Measurements from ENCODE around the gene JAZF1.

JAZF1 gene

DNA sequence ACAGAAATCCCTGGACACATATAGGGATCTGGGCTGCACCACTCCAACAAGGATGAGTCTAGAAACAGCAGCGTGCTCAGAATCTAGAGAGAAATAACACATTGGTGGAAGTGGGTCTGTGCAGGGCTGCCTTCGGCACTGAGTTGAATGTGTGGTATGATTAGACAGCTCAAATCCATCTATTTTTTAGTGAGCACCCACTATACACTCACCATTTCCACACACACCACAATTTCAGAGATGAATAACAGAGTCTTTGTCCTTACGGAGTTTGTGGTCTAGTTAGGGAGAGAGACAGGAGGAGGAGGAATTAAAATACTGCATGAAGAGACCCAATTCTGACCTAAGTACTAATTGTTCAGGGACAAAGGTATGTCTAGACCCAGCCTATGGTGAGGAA, 44.2 kb downstream of the JAZF1 start:
- DNase-seq: no peak
- TF ChIP-seq, protein P1, sequence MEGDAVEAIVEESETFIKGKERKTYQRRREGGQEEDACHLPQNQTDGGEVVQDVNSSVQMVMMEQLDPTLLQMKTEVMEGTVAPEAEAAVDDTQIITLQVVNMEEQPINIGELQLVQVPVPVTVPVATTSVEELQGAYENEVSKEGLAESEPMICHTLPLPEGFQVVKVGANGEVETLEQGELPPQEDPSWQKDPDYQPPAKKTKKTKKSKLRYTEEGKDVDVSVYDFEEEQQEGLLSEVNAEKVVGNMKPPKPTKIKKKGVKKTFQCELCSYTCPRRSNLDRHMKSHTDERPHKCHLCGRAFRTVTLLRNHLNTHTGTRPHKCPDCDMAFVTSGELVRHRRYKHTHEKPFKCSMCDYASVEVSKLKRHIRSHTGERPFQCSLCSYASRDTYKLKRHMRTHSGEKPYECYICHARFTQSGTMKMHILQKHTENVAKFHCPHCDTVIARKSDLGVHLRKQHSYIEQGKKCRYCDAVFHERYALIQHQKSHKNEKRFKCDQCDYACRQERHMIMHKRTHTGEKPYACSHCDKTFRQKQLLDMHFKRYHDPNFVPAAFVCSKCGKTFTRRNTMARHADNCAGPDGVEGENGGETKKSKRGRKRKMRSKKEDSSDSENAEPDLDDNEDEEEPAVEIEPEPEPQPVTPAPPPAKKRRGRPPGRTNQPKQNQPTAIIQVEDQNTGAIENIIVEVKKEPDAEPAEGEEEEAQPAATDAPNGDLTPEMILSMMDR (IDR thresholded peaks at IDR 0.05): no peak
- Histone ChIP-seq H3K27ac (no peak overlapping the region), H3K4me1 (peaks cover 0 to 22% (median 8%) of the 10 kb centered on the region in 4 donors), H3K9me3 (no peaks in the 10 kb centered on the region), H3K27me3 (no peaks in the 10 kb centered on the region), H3K4me3 (no peak overlapping the region), H3K36me3 (no peaks in the 10 kb centered on the region)
- intact Hi-C loops (cut with DNase I; ENCODE audit: low total_unique reads): no loop called here

DNA sequence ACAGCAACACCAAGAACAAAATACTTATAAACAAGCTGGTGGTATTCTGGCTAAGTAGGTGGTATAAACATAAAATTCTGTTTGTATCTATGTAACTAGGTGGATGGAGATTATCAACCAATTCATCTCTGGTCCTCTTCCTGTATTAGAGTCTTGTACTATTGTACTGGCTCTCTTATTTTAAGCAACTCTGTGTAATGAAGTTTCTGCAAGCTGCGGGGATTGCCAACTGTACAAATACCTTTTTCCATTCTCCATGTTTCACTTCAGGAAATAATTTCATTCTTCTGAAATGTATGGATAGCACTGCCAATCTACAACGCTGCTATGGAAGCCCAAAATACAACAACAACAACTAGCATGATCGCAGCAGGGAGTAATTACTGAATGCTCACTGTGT, 44.8 kb downstream of the JAZF1 start:
- intact Hi-C loops (cut with DNase I; ENCODE audit: low total_unique reads): no loop called here
- no peaks in the 10 kb centered on the region for H3K36me3 ChIP-seq
- TF ChIP-seq, protein P1 (IDR thresholded peaks at IDR 0.05): no peak
- H3K4me1 ChIP-seq: peaks cover 0 to 17% (median 5%) of the 10 kb centered on the region in 4 donors
- H3K27ac ChIP-seq: no peak overlapping the region
- H3K4me3 ChIP-seq: no peak overlapping the region
- no peaks in the 10 kb centered on the region for H3K27me3 ChIP-seq
- H3K9me3 ChIP-seq: no peaks in the 10 kb centered on the region
- DNase-seq: no peak

DNA sequence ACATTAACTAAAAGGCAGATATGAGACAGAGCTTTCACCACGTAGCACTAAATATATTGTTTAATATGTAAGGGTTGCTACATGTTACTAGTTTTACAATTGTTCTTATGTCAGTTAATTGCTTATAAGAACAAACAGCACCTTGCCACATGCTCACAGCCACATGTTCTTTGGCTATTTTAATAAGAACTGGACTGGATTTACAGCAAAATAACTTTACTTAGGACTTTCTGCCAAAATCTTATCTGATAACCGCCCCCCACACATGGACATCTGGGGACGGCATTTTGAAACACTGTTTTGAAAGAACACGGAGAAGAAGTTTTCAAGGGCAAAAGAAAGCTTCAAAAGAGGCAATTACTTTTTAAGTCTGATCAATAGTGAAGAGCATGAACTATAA, 45.3 kb downstream of the JAZF1 start:
- Histone ChIP-seq H3K4me1 (peaks cover 0 to 21% (median 6%) of the 10 kb centered on the region in 4 donors), H3K27me3 (no peaks in the 10 kb centered on the region), H3K36me3 (no peaks in the 10 kb centered on the region), H3K4me3 (no peak overlapping the region), H3K9me3 (no peaks in the 10 kb centered on the region), H3K27ac (no peak overlapping the region)
- no peak for DNase-seq
- TF ChIP-seq, protein P1 (IDR thresholded peaks at IDR 0.05): no peak
- intact Hi-C loops (cut with DNase I; ENCODE audit: low total_unique reads): no loop called here

DNA sequence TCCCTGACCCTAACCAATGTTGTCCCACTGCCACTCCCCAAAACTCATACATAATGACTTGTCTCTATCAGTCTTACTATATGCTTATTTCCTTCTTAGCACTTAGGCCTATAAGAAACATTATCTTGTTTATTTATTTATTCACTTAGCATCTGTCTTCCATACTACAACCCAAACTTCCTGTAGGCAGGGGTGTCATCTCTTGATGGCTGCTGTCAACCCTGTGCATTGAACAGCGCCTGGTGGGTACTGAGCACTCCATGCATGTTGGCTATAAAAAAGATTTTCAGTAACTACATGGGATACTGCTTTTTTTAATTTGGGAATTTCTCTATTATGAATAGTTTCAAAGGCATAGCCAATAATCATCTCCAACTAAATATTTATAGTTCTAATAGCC, 46.7 kb downstream of the JAZF1 start:
- H3K36me3 ChIP-seq: no peaks in the 10 kb centered on the region
- no peaks in the 10 kb centered on the region for H3K27me3 ChIP-seq
- DNase-seq: no peak
- TF ChIP-seq, protein P1 (IDR thresholded peaks at IDR 0.05): no peak
- intact Hi-C loops (cut with DNase I; ENCODE audit: low total_unique reads): no loop called here
- no peak overlapping the region for H3K4me3 ChIP-seq
- peaks cover 0 to 35% (median 7%) of the 10 kb centered on the region in 4 donors for H3K4me1 ChIP-seq
- no peaks in the 10 kb centered on the region for H3K9me3 ChIP-seq
- H3K27ac ChIP-seq: no peak overlapping the region

DNA sequence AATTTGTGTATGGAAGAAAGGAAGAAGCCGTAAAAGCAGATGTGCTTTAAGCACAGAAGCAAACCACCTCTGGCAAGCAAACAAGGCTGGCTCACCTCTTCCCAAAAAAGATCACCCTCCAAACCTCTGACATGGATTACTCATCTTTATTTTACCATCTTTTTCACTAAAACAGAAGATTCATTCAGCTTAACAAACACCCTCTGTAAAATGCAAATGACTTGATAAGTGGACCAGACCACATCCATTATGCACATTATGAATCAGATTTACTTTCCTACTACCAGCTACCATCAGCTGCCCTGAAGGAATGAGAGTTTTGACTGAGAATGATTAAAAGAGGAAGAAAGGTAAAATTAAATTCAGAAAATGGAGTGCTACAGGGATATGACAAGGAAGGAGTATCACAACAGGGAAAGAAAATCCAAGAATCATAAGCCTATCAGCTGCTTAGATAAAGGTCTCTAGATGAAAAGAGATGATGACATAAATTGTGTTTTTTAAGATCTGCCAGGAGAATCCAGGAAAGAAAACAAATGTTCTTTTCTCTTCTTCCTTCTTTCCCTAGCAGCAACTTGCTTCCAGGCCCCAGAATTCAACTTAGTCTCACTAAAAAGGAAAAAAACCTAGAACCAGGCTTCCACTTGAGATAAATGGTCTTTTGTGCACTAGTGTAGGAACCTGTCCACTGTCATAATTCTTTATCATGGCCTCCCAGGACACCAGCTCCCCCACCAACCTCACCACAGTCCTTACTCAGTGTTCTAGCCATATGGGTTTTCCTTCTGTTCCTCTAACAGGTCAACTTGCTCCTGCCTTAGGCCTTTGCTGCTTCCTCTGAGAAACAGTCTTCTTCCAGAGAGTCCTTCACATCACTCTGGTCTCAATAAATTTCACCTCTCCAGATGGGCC, 47.4 kb downstream of the JAZF1 start:
- no peaks in the 10 kb centered on the region for H3K36me3 ChIP-seq
- H3K4me1 ChIP-seq: peaks cover 0 to 42% (median 7%) of the 10 kb centered on the region in 4 donors
- no peak overlapping the region for H3K27ac ChIP-seq
- H3K27me3 ChIP-seq: no peaks in the 10 kb centered on the region
- TF ChIP-seq, protein P1 (IDR thresholded peaks at IDR 0.05): no peak
- H3K9me3 ChIP-seq: no peaks in the 10 kb centered on the region
- no peak overlapping the region for H3K4me3 ChIP-seq
- no peak for DNase-seq
- intact Hi-C loops (cut with DNase I; ENCODE audit: low total_unique reads): no loop called here

Data from tibial artery (tissue), 4 donors.